Esophagus squamous epithelium (tissue), 4 donors: Measurements from ENCODE around the gene CMTR2.

Experiments used
- POLR2A ChIP-seq, 4 donors: fragments of 450-650 bp; IDR thresholded peaks; one replicate each; pipeline ENCODE4 v1.6.1; 2017; ENCODE audit warnings: antibody characterized with exemption in 4 of 4, mild to moderate bottlenecking in 4 of 4, moderate library complexity in 3 of 4
- TF ChIP-seq, protein P1 (sequence below), 6 experiments: fragments of 450-650 bp in 4 of 6; fragments of 200-600 bp in 2 of 6; sonication (generic) in 2 of 6; IDR thresholded peaks; one replicate each; pipeline ENCODE4 v1.5.1; 2016 to 2019; ENCODE audit warnings: antibody characterized with exemption in 6 of 6, mild to moderate bottlenecking in 4 of 6, moderate library complexity in 4 of 6

DNA sequence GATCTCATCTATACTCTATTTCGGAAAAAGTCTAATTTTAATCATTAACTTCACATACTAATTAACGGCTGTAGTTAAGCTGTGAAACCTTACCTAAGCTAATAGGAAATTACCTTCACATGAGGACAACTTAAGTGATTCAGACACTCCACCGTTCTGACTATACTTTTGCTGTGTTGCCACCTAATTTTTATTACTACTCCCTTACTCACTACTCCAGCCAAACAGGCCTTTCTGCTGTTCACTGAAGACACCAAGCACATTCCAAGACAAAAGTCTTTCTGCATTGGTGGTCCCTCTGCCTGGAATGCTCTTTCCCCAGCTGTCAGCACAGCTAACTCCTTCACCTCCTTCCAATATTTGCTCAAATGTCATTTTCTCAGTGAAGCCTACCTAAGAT lies 1.3 kb downstream of the CMTR2 start:
- TF ChIP-seq, protein P1, sequence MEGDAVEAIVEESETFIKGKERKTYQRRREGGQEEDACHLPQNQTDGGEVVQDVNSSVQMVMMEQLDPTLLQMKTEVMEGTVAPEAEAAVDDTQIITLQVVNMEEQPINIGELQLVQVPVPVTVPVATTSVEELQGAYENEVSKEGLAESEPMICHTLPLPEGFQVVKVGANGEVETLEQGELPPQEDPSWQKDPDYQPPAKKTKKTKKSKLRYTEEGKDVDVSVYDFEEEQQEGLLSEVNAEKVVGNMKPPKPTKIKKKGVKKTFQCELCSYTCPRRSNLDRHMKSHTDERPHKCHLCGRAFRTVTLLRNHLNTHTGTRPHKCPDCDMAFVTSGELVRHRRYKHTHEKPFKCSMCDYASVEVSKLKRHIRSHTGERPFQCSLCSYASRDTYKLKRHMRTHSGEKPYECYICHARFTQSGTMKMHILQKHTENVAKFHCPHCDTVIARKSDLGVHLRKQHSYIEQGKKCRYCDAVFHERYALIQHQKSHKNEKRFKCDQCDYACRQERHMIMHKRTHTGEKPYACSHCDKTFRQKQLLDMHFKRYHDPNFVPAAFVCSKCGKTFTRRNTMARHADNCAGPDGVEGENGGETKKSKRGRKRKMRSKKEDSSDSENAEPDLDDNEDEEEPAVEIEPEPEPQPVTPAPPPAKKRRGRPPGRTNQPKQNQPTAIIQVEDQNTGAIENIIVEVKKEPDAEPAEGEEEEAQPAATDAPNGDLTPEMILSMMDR (IDR thresholded peaks at IDR 0.05) = no peak
- TF ChIP-seq POLR2A (IDR thresholded peaks at IDR 0.05) = no peak
